Erythroblast (primary cell): ENCODE measurements around the gene DHX30.

Source experiments
- GATA1 ChIP-seq: IDR thresholded peaks from 2 replicates; pipeline ENCODE4 v1.6.1; 2011; ENCODE audit warnings: low read depth, mild to moderate bottlenecking, control low read depth, low read length, moderate library complexity
- POLR2A ChIP-seq: IDR thresholded peaks from 2 replicates; pipeline ENCODE4 v1.6.1; 2011; ENCODE audit warnings: mild to moderate bottlenecking, low read length

- TF ChIP-seq POLR2A (no peak), GATA1 (no peak)
Measured at GRCh38 chr3:47783673-47784072, 19.3 kb upstream of the DHX30 start.
